Vagina (tissue), 2 donors: ENCODE measurements around the gene RBBP8NL. TPM values are rescaled to one million over a fixed set of nuclear protein-coding genes. Genes with fewer than 3 reads are reported as not detected.
A peak's percentile ranks its signal among the peaks of the same experiment; 100 is the strongest.

Experiments used
- DNase-seq, 2 donors: peaks; one replicate each; pipeline ENCODE4 v3.0.0-alpha.2; 2017; ENCODE audit errors: extremely low spot score in 2 of 2
- H3K27ac ChIP-seq: fragments of 200-600 bp; sonication (generic); one replicate; pipeline ENCODE4 v1.5.1; 2019
- H3K27me3 ChIP-seq: fragments of 200-600 bp; sonication (generic); one replicate; pipeline ENCODE4 v1.5.1; 2019
- H3K36me3 ChIP-seq, 2 donors: fragments of 200-600 bp; sonication (generic); one replicate each; pipeline ENCODE4 v1.5.1; 2017 to 2019
- H3K4me1 ChIP-seq: fragments of 200-600 bp; sonication (generic); one replicate; pipeline ENCODE4 v1.5.1; 2019
- H3K4me3 ChIP-seq, 2 donors: fragments of 200-600 bp; sonication (generic); 1 replicate in 1 of 2; 2 replicates in 1 of 2; pipeline ENCODE4 v1.5.1; 2016 to 2019
- H3K9me3 ChIP-seq: fragments of 200-600 bp; sonication (generic); one replicate; pipeline ENCODE4 v1.5.1; 2019
- CTCF ChIP-seq, 3 experiments: fragments of 450-650 bp in 2 of 3; fragments of 200-600 bp in 1 of 3; sonication (generic) in 1 of 3; IDR thresholded peaks; one replicate each; pipeline ENCODE4 v1.5.1; 2017 to 2019; ENCODE audit warnings: antibody characterized with exemption in 3 of 3, mild to moderate bottlenecking in 2 of 3, moderate library complexity in 2 of 3
- POLR2A ChIP-seq, 2 donors: fragments of 450-650 bp; IDR thresholded peaks; one replicate each; pipeline ENCODE4 v1.6.1; 2017; ENCODE audit warnings: antibody characterized with exemption in 2 of 2, mild to moderate bottlenecking in 2 of 2, moderate library complexity in 2 of 2
- POLR2AphosphoS5 ChIP-seq, 2 donors: sonication (generic); formaldehyde crosslinking; IDR thresholded peaks; one replicate each; pipeline ENCODE4 v1.9.0; 2017; ENCODE audit warnings: antibody characterized with exemption in 2 of 2, mild to moderate bottlenecking in 2 of 2, low read depth in 1 of 2; ENCODE audit not compliant: insufficient read depth in 1 of 2
- intact Hi-C: fragments of 100-400 bp; cut with DNase I; formaldehyde crosslinking; loops from one replicate; pipeline ENCODE4 v1.15.1; 2023
- total RNA-seq: library from RNA; depleted of rRNA; stranded (reverse); fragments of >200 nt; gene quantifications from one replicate; pipeline ENCODE4 v1.2.3, GENCODE V29; 2016

The RBBP8NL gene
- total RNA-seq, 1 donor from 2014 or later: 1.7 TPM

- Histone ChIP-seq H3K4me1 (peaks cover 31% of the 10 kb centered on the region), H3K36me3 (peaks cover 3 to 30% of the 10 kb centered on the region in 2 donors), H3K27me3 (no peaks in the 10 kb centered on the region), H3K9me3 (no peaks in the 10 kb centered on the region), H3K27ac (no peak overlapping the region), H3K4me3 (no peak overlapping the region)
- TF ChIP-seq POLR2AphosphoS5 (IDR thresholded peaks at IDR 0.05; ENCODE audit: insufficient read depth in 1 of 2, low read depth in 1 of 2) (no peak), CTCF (IDR thresholded peaks at IDR 0.05) (no peak), POLR2A (IDR thresholded peaks at IDR 0.05) (no peak)
- intact Hi-C loops: loop anchor here (5.0 to 10.0 kb wide), 2 partner anchors 87 to 244 kb away; partner anchors contain the start of genes ADRM1, PSMA7 and SS18L1
- no peak for DNase-seq
Observed at GRCh38 chr20:62388839-62389600, 38.3 kb downstream of the RBBP8NL start.

GRCh38 chr20:62387933-62388635 is 39.3 kb downstream of the RBBP8NL start:
- Histone ChIP-seq H3K9me3 (no peaks in the 10 kb centered on the region), H3K27me3 (no peaks in the 10 kb centered on the region), H3K4me3 (peak overlapping the region; percentile 87 to 100), H3K27ac (peak overlapping the region; percentile 92), H3K36me3 (peaks cover 0 to 30% of the 10 kb centered on the region in 2 donors), H3K4me1 (peaks cover 31% of the 10 kb centered on the region)
- intact Hi-C loops: loop anchor here (5.0 to 10.0 kb wide), 2 partner anchors 86 to 243 kb away; partner anchors contain the start of genes ADRM1, PSMA7 and SS18L1
- TF ChIP-seq POLR2AphosphoS5 (IDR thresholded peaks at IDR 0.05; ENCODE audit: insufficient read depth in 1 of 2, low read depth in 1 of 2): no peak
- no peak for TF ChIP-seq CTCF (IDR thresholded peaks at IDR 0.05)
- no peak for TF ChIP-seq POLR2A (IDR thresholded peaks at IDR 0.05)
- no peak for DNase-seq

- Histone ChIP-seq H3K9me3 (no peaks in the 10 kb centered on the region), H3K27me3 (no peaks in the 10 kb centered on the region), H3K36me3 (peaks cover 0 to 30% of the 10 kb centered on the region in 2 donors), H3K4me3 (peak overlapping the region; percentile 87 to 100), H3K4me1 (peaks cover 35% of the 10 kb centered on the region), H3K27ac (peak overlapping the region; percentile 92)
- no peak for TF ChIP-seq CTCF (IDR thresholded peaks at IDR 0.05)
- TF ChIP-seq POLR2AphosphoS5 (IDR thresholded peaks at IDR 0.05; ENCODE audit: insufficient read depth in 1 of 2, low read depth in 1 of 2): no peak
- no peak for TF ChIP-seq POLR2A (IDR thresholded peaks at IDR 0.05)
- intact Hi-C loops: loop anchor here (5.0 to 10.0 kb wide), 2 partner anchors 85 to 243 kb away; partner anchors contain the start of genes ADRM1, PSMA7 and SS18L1
- no peak for DNase-seq
Observed at GRCh38 chr20:62387219-62387913, 40.0 kb downstream of the RBBP8NL start.

GRCh38 chr20:62386383-62387218 is 40.7 kb downstream of the RBBP8NL start, which contains the start of gene RPS21:
TSS of gene RPS21 (plus strand) at chr20:62387103. CDS start at chr20:62387339, 236 bp downstream.
- no peak for DNase-seq
- intact Hi-C loops: loop anchor here (5.0 to 10.0 kb wide), 2 partner anchors 84 to 242 kb away; partner anchors contain the start of genes ADRM1, PSMA7 and SS18L1
- Histone ChIP-seq H3K27ac (peak within 1 kb of the TSS; percentile 92), H3K9me3 (no peaks in the 10 kb centered on the region), H3K36me3 (peaks cover 0 to 27% of the 10 kb centered on the region in 2 donors), H3K4me1 (peaks cover 40% of the 10 kb centered on the region), H3K27me3 (no peaks in the 10 kb centered on the region), H3K4me3 (peak within 1 kb of the TSS; percentile 87 to 100)
- TF ChIP-seq POLR2AphosphoS5 (IDR thresholded peaks at IDR 0.05; ENCODE audit: insufficient read depth in 1 of 2, low read depth in 1 of 2) (peak; percentile 90 to 97), CTCF (IDR thresholded peaks at IDR 0.05) (peak in 1 of 3 experiments; percentile 12), POLR2A (IDR thresholded peaks at IDR 0.05) (peak in 1 of 2 donors; percentile 52)
